GM12878 (cell line): ENCODE results near the gene CKB.

Source experiments
- BCL11A ChIP-seq: IDR thresholded peaks from 2 replicates; pipeline ENCODE4 v1.6.1; 2011; ENCODE audit warnings: low read depth, low read length
- EP300 ChIP-seq, 2 experiments: fragments of 150-350 bp in 1 of 2; IDR thresholded peaks; 2 replicates each; pipeline ENCODE4 v1.6.1; 2011 to 2012; ENCODE audit warnings: low read depth in 2 of 2, low read length in 2 of 2, borderline replicate concordance in 1 of 2, improper control_type of control experiment in 1 of 2, inconsistent platforms in 1 of 2; ENCODE audit not compliant: control insufficient read depth in 1 of 2
- EZH2 ChIP-seq: IDR thresholded peaks from 2 replicates; pipeline ENCODE4 v1.6.1; 2012; ENCODE audit warnings: low read depth, mild to moderate bottlenecking, control low read depth, inconsistent platforms, low read length, borderline replicate concordance; ENCODE audit not compliant: control insufficient read depth
- PBX3 ChIP-seq: IDR thresholded peaks from 2 replicates; pipeline ENCODE4 v1.6.1; 2011; ENCODE audit warnings: mild to moderate bottlenecking, low read depth, low read length, moderate library complexity; ENCODE audit not compliant: insufficient replicate concordance
- POLR2A ChIP-seq: IDR thresholded peaks from 2 replicates; pipeline ENCODE4 v1.6.1; 2011; ENCODE audit warnings: low read depth, mild to moderate bottlenecking, low read length
- RAD21 ChIP-seq: IDR thresholded peaks from 2 replicates; pipeline ENCODE4 v1.6.1; 2011; ENCODE audit warnings: mild to moderate bottlenecking, low read depth, low read length, moderate library complexity; ENCODE audit not compliant: insufficient read depth
- SREBF1 ChIP-seq: IDR thresholded peaks from 2 replicates; pipeline ENCODE4 v1.6.1; 2012; ENCODE audit warnings: mild to moderate bottlenecking, low read length
- STAT1 ChIP-seq: fragments of 450-650 bp; conservative IDR thresholded peaks from 2 replicates; pipeline ENCODE4 v1.6.1; 2014; ENCODE audit warnings: antibody characterized with exemption, mild to moderate bottlenecking
- SUZ12 ChIP-seq: fragments of 200-600 bp; sonication (generic); IDR thresholded peaks from one replicate; pipeline ENCODE4 v1.6.1; 2018; ENCODE audit warnings: antibody characterized with exemption, mild to moderate bottlenecking; ENCODE audit not compliant: unreplicated experiment
- TAF1 ChIP-seq: IDR thresholded peaks from 2 replicates; pipeline ENCODE4 v1.6.1; 2011; ENCODE audit warnings: mild to moderate bottlenecking, low read depth, low read length, borderline replicate concordance
- ZZZ3 ChIP-seq: IDR thresholded peaks from 2 replicates; pipeline ENCODE4 v1.6.1; 2011; ENCODE audit warnings: low read depth; ENCODE audit not compliant: control insufficient read depth, insufficient read length
- TF ChIP-seq, protein P1 (sequence below), 3 experiments: IDR thresholded peaks in 2 of 3; conservative IDR thresholded peaks in 1 of 3; 2 replicates each; pipeline ENCODE4 v1.5.1; 2011; ENCODE audit warnings: low read depth in 3 of 3, low read length in 3 of 3, mild to moderate bottlenecking in 3 of 3, control low read depth in 2 of 3, moderate library complexity in 2 of 3, inconsistent platforms in 1 of 3, mixed read lengths in 1 of 3; ENCODE audit not compliant: control insufficient read depth in 2 of 3, insufficient read depth in 1 of 3; ENCODE audit errors: extremely low read depth in 1 of 3
- TF ChIP-seq, protein P2 (sequence below): fragments of 450-650 bp; IDR thresholded peaks from 2 replicates; pipeline ENCODE4 v1.6.1; 2017; ENCODE audit warnings: mild to moderate bottlenecking
- TF ChIP-seq, protein P3 (sequence below): IDR thresholded peaks from 2 replicates; pipeline ENCODE4 v1.6.1; 2011; ENCODE audit warnings: low read depth, low read length, improper control_type of control experiment, borderline replicate concordance

GRCh38 chr14:103488960-103489359 lies 33.7 kb downstream of the CKB start:
- TF ChIP-seq EZH2, result no peak
- no peak for TF ChIP-seq SUZ12
- TF ChIP-seq SREBF1, result no peak
- no peak for TF ChIP-seq STAT1
- no peak for TF ChIP-seq POLR2A
- TF ChIP-seq ZZZ3, result no peak
- no peak for TF ChIP-seq BCL11A
- TF ChIP-seq, protein P1, sequence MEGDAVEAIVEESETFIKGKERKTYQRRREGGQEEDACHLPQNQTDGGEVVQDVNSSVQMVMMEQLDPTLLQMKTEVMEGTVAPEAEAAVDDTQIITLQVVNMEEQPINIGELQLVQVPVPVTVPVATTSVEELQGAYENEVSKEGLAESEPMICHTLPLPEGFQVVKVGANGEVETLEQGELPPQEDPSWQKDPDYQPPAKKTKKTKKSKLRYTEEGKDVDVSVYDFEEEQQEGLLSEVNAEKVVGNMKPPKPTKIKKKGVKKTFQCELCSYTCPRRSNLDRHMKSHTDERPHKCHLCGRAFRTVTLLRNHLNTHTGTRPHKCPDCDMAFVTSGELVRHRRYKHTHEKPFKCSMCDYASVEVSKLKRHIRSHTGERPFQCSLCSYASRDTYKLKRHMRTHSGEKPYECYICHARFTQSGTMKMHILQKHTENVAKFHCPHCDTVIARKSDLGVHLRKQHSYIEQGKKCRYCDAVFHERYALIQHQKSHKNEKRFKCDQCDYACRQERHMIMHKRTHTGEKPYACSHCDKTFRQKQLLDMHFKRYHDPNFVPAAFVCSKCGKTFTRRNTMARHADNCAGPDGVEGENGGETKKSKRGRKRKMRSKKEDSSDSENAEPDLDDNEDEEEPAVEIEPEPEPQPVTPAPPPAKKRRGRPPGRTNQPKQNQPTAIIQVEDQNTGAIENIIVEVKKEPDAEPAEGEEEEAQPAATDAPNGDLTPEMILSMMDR (IDR thresholded peaks at IDR 0.05 in 2 of 3, conservative IDR thresholded peaks at IDR 0.05 in 1 of 3; ENCODE audit: control insufficient read depth in 2 of 3, extremely low read depth in 1 of 3, insufficient read depth in 1 of 3, low read depth in 3 of 3, low read length in 3 of 3), result no peak
- TF ChIP-seq, protein P2, sequence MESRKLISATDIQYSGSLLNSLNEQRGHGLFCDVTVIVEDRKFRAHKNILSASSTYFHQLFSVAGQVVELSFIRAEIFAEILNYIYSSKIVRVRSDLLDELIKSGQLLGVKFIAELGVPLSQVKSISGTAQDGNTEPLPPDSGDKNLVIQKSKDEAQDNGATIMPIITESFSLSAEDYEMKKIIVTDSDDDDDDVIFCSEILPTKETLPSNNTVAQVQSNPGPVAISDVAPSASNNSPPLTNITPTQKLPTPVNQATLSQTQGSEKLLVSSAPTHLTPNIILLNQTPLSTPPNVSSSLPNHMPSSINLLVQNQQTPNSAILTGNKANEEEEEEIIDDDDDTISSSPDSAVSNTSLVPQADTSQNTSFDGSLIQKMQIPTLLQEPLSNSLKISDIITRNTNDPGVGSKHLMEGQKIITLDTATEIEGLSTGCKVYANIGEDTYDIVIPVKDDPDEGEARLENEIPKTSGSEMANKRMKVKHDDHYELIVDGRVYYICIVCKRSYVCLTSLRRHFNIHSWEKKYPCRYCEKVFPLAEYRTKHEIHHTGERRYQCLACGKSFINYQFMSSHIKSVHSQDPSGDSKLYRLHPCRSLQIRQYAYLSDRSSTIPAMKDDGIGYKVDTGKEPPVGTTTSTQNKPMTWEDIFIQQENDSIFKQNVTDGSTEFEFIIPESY, result no peak
- TF ChIP-seq, protein P3, sequence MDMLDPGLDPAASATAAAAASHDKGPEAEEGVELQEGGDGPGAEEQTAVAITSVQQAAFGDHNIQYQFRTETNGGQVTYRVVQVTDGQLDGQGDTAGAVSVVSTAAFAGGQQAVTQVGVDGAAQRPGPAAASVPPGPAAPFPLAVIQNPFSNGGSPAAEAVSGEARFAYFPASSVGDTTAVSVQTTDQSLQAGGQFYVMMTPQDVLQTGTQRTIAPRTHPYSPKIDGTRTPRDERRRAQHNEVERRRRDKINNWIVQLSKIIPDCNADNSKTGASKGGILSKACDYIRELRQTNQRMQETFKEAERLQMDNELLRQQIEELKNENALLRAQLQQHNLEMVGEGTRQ, result no peak
- TF ChIP-seq PBX3, result no peak
- TF ChIP-seq EP300 (IDR thresholded peaks at IDR 0.05; ENCODE audit: borderline replicate concordance in 1 of 2, control insufficient read depth in 1 of 2, low read depth in 2 of 2, low read length in 2 of 2), result no peak
- no peak for TF ChIP-seq RAD21
- no peak for TF ChIP-seq TAF1
